PC-3 (cell line): Measurements from ENCODE around the gene MICU1. TPM values are rescaled to one million over a fixed set of nuclear protein-coding genes. Genes with fewer than 3 reads are reported as not detected.

Source experiments
- ATAC-seq: fragments of 200-7000 bp; cut with Tn5 transposase; 2 replicates; pipeline ENCODE4 v1.9.1; 2020; ENCODE audit warnings: mild to moderate bottlenecking, moderate library complexity
- BruUV-seq: library from RNA; stranded (reverse); fragments of 400-500 nt; replicated peaks from 2 replicates; lab custom pipeline; 2021; lab: Mats Ljungman, UMichigan
- CTCF ChIA-PET: fragments of 300-600 bp; sonication (Branson Sonifier 250); formaldehyde crosslinking; loops from one replicate; lab custom pipeline; 2022; ENCODE audit warnings: antibody characterized with exemption; lab: Charles Lee
- POLR2A ChIA-PET: fragments of 300-600 bp; sonication (Branson Sonifier 250); formaldehyde crosslinking; loops from one replicate; lab custom pipeline; 2022; ENCODE audit warnings: antibody characterized with exemption; ENCODE audit not compliant: unreplicated experiment; lab: Charles Lee
- DNase-seq: peaks from one replicate; pipeline ENCODE4 v3.0.0-alpha.2; 2015
- H2AFZ ChIP-seq: fragments of 300-600 bp; sonication (generic); 2 replicates; pipeline ENCODE4 v1.6.0; 2016; ENCODE audit warnings: antibody characterized with exemption, low read length
- H3F3A ChIP-seq: fragments of 300-600 bp; sonication (generic); one replicate; pipeline ENCODE4 v1.6.0; 2017; ENCODE audit warnings: antibody characterized with exemption, low read length, control low read depth, mild to moderate bottlenecking; ENCODE audit not compliant: unreplicated experiment
- H3K27ac ChIP-seq: fragments of 300-600 bp; sonication (generic); 2 replicates; pipeline ENCODE4 v1.5.1; 2016; ENCODE audit warnings: mild to moderate bottlenecking, low read length
- H3K27me3 ChIP-seq: fragments of 300-600 bp; sonication (generic); 2 replicates; pipeline ENCODE4 v1.6.1; 2016; ENCODE audit warnings: low read length, mixed read lengths
- H3K36me3 ChIP-seq: fragments of 300-600 bp; sonication (generic); 2 replicates; pipeline ENCODE4 v1.6.1; 2016; ENCODE audit warnings: low read depth, mixed run types, low read length, mixed read lengths
- H3K4me1 ChIP-seq: fragments of 300-600 bp; sonication (generic); 2 replicates; pipeline ENCODE4 v1.5.1; 2016; ENCODE audit warnings: low read length; ENCODE audit not compliant: insufficient read depth
- H3K4me2 ChIP-seq: fragments of 300-600 bp; sonication (generic); 2 replicates; pipeline ENCODE4 v1.6.0; 2016; ENCODE audit warnings: low read length
- H3K4me3 ChIP-seq: fragments of 300-600 bp; sonication (generic); 2 replicates; pipeline ENCODE4 v1.5.1; 2016; ENCODE audit warnings: mild to moderate bottlenecking, low read length, mixed read lengths
- H3K79me2 ChIP-seq: fragments of 300-600 bp; sonication (generic); 2 replicates; pipeline ENCODE4 v1.6.1; 2017; ENCODE audit warnings: low read length, mixed read lengths
- H3K9ac ChIP-seq: fragments of 300-600 bp; sonication (generic); 2 replicates; pipeline ENCODE4 v1.6.0; 2016; ENCODE audit warnings: mild to moderate bottlenecking, low read length
- H3K9me2 ChIP-seq: fragments of 300-600 bp; sonication (generic); replicated peaks from 2 replicates; pipeline ENCODE4 v1.6.1; 2016; ENCODE audit warnings: mixed run types, low read length, mixed read lengths
- H3K9me3 ChIP-seq: fragments of 300-600 bp; sonication (generic); 2 replicates; pipeline ENCODE4 v1.6.1; 2016; ENCODE audit warnings: low read length, mixed read lengths
- H4K20me1 ChIP-seq: fragments of 300-600 bp; sonication (generic); 2 replicates; pipeline ENCODE4 v1.6.1; 2016; ENCODE audit warnings: low read length, mixed read lengths
- CTCF ChIP-seq: fragments of 300-600 bp; sonication (generic); conservative IDR thresholded peaks from 2 replicates; pipeline ENCODE4 v1.5.1; 2017; ENCODE audit warnings: antibody characterized with exemption, low read depth, mild to moderate bottlenecking, low read length
- EZH2 ChIP-seq: fragments of 300-600 bp; sonication (generic); IDR thresholded peaks from one replicate; pipeline ENCODE4 v1.6.1; 2017; ENCODE audit warnings: antibody characterized with exemption, mild to moderate bottlenecking, low read length; ENCODE audit not compliant: unreplicated experiment
- EZH2phosphoT487 ChIP-seq: fragments of 300-600 bp; sonication (generic); IDR thresholded peaks from 2 replicates; pipeline ENCODE4 v1.6.1; 2018; ENCODE audit warnings: mild to moderate bottlenecking, antibody characterized with exemption, low read length, borderline replicate concordance
- intact Hi-C: fragments of 100-400 bp; cut with micrococcal nuclease; formaldehyde crosslinking; loops from 2 replicates; pipeline ENCODE4 v1.9.0; 2023
- total RNA-seq: library from RNA; depleted of rRNA; stranded (reverse); fragments of >200 nt; gene quantifications from 2 replicates; pipeline ENCODE4 v1.2.3, GENCODE V29; 2014

The MICU1 gene
- total RNA-seq, 1 experiment from 2014 or later: 19.8 TPM

- Histone ChIP-seq H3K9ac (no peak overlapping the region), H3K4me2 (no peak overlapping the region), H2AFZ (no peak overlapping the region), H3F3A (no peaks in the 10 kb centered on the region), H3K9me3 (no peaks in the 10 kb centered on the region), H3K79me2 (no peaks in the 10 kb centered on the region), H3K4me1 (no peaks in the 10 kb centered on the region), H4K20me1 (no peaks in the 10 kb centered on the region), H3K4me3 (no peak overlapping the region), H3K27ac (no peak overlapping the region), H3K27me3 (no peaks in the 10 kb centered on the region), H3K9me2 (no peaks in the 10 kb centered on the region), H3K36me3 (peaks cover 12% of the 10 kb centered on the region; the same call in 1 of the 2 replicates)
- POLR2A ChIA-PET: no interaction called here
- TF ChIP-seq CTCF (no peak), EZH2 (no peak), EZH2phosphoT487 (no peak)
- CTCF ChIA-PET: no interaction called here
- intact Hi-C loops: no loop called here
- ATAC-seq (no peak), DNase-seq (no peak)
- no TSS peak for BruUV-seq
These were observed 84.5 kb downstream of the MICU1 start for GRCh38 chr10:72541337-72541736.

- intact Hi-C loops: no loop called here
- CTCF ChIA-PET: no interaction called here
These were observed 85.6 kb downstream of the MICU1 start for GRCh38 chr10:72540193-72540807.

More at GRCh38 chr10:72540193-72540807, 85.6 kb downstream of the MICU1 start:
- no peak overlapping the region for H3K4me3 ChIP-seq
- no peak overlapping the region for H2AFZ ChIP-seq
- H3K4me1 ChIP-seq: no peaks in the 10 kb centered on the region
- H3K79me2 ChIP-seq: no peaks in the 10 kb centered on the region
- no peaks in the 10 kb centered on the region for H3F3A ChIP-seq
- H4K20me1 ChIP-seq: no peaks in the 10 kb centered on the region
- H3K27ac ChIP-seq: no peak overlapping the region
- H3K36me3 ChIP-seq: peaks cover 12% of the 10 kb centered on the region; the same call in 1 of the 2 replicates
- DNase-seq (no peak), ATAC-seq (no peak)
- no TSS peak for BruUV-seq
- no peak for TF ChIP-seq EZH2
- no peak for TF ChIP-seq EZH2phosphoT487
- no peak for TF ChIP-seq CTCF
- no peak overlapping the region for H3K9ac ChIP-seq
- POLR2A ChIA-PET: no interaction called here
- H3K4me2 ChIP-seq: no peak overlapping the region
- H3K27me3 ChIP-seq: no peaks in the 10 kb centered on the region
- H3K9me3 ChIP-seq: no peaks in the 10 kb centered on the region
- H3K9me2 ChIP-seq: no peaks in the 10 kb centered on the region
